ENCODE measurements around the gene CPSF6. TPM values are rescaled to one million over a fixed set of nuclear protein-coding genes. Genes with fewer than 3 reads are reported as not detected.
"Not testable (repeated sequence)": the region's sequence is repeated elsewhere in the genome, so short reads cannot be mapped to it uniquely, and the experiment has no call there.

Gene CPSF6
- total RNA-seq, 2 donors from 2014 or later = 62.5 to 104 TPM

DNA sequence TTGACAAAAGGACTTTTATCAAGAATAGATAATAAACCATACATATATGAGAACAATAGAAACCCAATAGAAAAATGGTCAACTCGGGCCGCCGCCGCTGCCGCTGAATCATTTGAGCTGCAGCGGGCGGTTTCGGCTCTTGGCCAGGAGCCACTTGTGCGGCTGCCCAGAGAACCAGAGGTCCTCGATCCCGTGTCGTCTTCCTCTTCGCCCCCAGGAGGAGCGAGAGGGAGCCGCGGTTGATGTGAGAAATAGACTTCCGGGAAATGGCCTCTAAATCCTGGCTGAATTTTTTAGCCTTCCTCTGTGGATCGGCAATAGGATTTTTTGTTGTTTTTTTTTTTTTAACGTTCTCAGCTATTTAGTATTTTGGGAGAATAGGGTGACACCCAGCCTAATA is 44.8 kb downstream of the CPSF6 start:
- no peak overlapping the region for H3K27ac Mint-ChIP-seq

DNA sequence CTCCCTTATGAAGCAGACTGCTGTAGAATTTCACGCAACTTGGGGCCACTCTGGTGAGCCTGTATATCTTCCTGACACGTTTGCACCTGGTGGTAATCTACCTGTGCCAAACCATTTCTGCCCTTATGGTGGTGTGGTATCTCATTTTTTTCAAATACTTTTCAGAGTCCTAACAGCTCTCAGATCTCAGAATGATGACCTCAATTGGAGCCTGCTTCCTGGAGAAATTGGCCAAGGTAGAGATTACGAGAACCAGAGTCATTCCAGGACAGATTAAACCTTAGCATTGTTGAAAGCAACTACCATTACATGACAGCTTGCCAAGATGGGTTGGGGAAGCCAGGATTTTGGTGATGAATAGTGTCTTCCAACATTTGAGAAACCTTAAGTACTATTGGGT is 48.2 kb downstream of the CPSF6 start:
- Mint-ChIP-seq H3K9me3 (no peaks in the 10 kb centered on the region), H3K36me3 (no peaks in the 10 kb centered on the region), H3K27ac (no peak overlapping the region)
- ATAC-seq (no peak), DNase-seq (ENCODE audit: low spot score in 2 of 2) (no peak)

More for the DNA sequence above, 44.8 kb downstream of the CPSF6 start:
- no peaks in the 10 kb centered on the region for H3K36me3 Mint-ChIP-seq
- H3K9me3 Mint-ChIP-seq = no peaks in the 10 kb centered on the region
- DNase-seq (ENCODE audit: low spot score in 2 of 2) (peak in 1 of 2 donors; percentile 10), ATAC-seq (peak; percentile 24 to 78)

- no peaks in the 10 kb centered on the region for H3K9me3 Mint-ChIP-seq
- no peaks in the 10 kb centered on the region for H3K36me3 Mint-ChIP-seq
- DNase-seq (ENCODE audit: low spot score in 2 of 2) (peak in 1 of 2 donors; percentile 74), ATAC-seq (peak; percentile 98)
- H3K27ac Mint-ChIP-seq = no peak overlapping the region
These were observed 51.3 kb downstream of the CPSF6 start for GRCh38 chr12:69290545-69291277.

- ATAC-seq (no peak), DNase-seq (ENCODE audit: low spot score in 2 of 2) (no peak)
- Mint-ChIP-seq H3K36me3 (no peaks in the 10 kb centered on the region), H3K9me3 (no peaks in the 10 kb centered on the region), H3K27ac (no peak overlapping the region)
These were observed 51.9 kb downstream of the CPSF6 start for GRCh38 chr12:69291278-69291593.

DNA sequence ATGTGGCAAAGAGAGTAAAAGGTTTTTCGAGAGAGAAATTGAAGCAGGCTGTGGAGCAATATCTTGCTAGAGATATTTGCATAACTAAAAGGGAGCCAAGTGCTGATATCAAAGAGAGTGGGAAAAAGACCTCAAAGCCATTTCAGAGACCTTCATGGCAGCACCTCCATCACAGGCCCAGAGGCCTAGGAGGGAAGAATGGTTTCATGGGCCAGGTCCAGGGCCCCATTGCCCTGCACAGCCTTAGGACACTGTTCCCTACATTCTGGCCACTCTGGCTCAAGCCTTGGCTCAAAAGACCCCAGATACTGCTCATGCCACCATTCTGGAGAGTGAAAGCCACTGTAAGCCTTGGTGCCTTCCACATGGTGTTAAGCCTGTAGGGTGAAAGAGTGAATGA is 58.8 kb downstream of the CPSF6 start:
- H3K27ac Mint-ChIP-seq = no peak overlapping the region
- peaks cover 0 to 5% of the 10 kb centered on the region in 2 donors for H3K9me3 Mint-ChIP-seq
- H3K36me3 Mint-ChIP-seq = no peaks in the 10 kb centered on the region
- no peak for ATAC-seq
- no peak for DNase-seq (ENCODE audit: low spot score in 2 of 2)

GRCh38 chr12:69298947-69299346 is 59.6 kb downstream of the CPSF6 start:
- Mint-ChIP-seq H3K36me3 (no peaks in the 10 kb centered on the region), H3K27ac (no peak overlapping the region), H3K9me3 (peaks cover 0 to 5% of the 10 kb centered on the region in 2 donors)
- no peak for DNase-seq (ENCODE audit: low spot score in 2 of 2)
- no peak for ATAC-seq

- Mint-ChIP-seq H3K27ac (no peak overlapping the region), H3K36me3 (peaks cover 6 to 16% of the 10 kb centered on the region in 2 donors), H3K9me3 (peaks cover 10 to 12% of the 10 kb centered on the region in 2 donors)
- DNase-seq (ENCODE audit: low spot score in 2 of 2) = no peak
- no peak for ATAC-seq
These were observed 64.9 kb downstream of the CPSF6 start for GRCh38 chr12:69304284-69304683.

- no peak for DNase-seq (ENCODE audit: low spot score in 2 of 2)
- Mint-ChIP-seq H3K27ac (no peak overlapping the region), H3K36me3 (peaks cover 6 to 11% of the 10 kb centered on the region in 2 donors), H3K9me3 (peaks cover 8 to 10% of the 10 kb centered on the region in 2 donors)
- no peak for ATAC-seq
These were observed 70.1 kb downstream of the CPSF6 start for GRCh38 chr12:69309461-69309860.

GRCh38 chr12:69313209-69313608 is 73.8 kb downstream of the CPSF6 start:
- Mint-ChIP-seq H3K36me3 (no peaks in the 10 kb centered on the region), H3K9me3 (peaks cover under 1 to 11% of the 10 kb centered on the region in 2 donors), H3K27ac (no peak overlapping the region)
- ATAC-seq (no peak), DNase-seq (ENCODE audit: low spot score in 2 of 2) (no peak)

GRCh38 chr12:69316784-69317183 is 77.4 kb downstream of the CPSF6 start:
- not testable (repeated sequence) for H3K36me3 Mint-ChIP-seq; ATAC-seq; H3K27ac Mint-ChIP-seq; DNase-seq (ENCODE audit: low spot score in 2 of 2)
- H3K9me3 Mint-ChIP-seq = peaks cover 5 to 21% of the 10 kb centered on the region in 2 donors

DNA sequence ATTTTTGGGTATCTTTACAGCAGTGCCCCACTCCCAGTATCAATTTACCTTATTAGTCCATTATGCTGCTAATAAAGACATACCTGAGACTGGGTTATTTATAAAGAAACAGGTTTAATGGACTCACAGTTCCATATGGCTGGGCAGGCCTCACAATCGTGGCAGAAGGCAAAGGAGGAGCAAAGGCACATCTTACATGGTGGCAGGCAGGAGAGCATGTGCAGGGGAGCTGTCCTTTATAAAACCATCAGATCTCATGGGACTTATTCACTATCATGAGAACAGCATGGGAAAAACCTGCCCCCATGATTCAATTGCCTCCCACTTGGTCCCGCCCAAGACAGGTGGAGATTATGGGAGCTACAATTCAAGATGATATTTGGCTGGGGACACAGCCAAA is 77.9 kb downstream of the CPSF6 start:
- H3K9me3 Mint-ChIP-seq = peaks cover 5 to 21% of the 10 kb centered on the region in 2 donors
- ATAC-seq; H3K27ac Mint-ChIP-seq; DNase-seq (ENCODE audit: low spot score in 2 of 2); H3K36me3 Mint-ChIP-seq: not testable (repeated sequence)

- no peak for DNase-seq (ENCODE audit: low spot score in 2 of 2)
- Mint-ChIP-seq H3K36me3 (peaks cover 5 to 6% of the 10 kb centered on the region in 2 donors), H3K27ac (no peak overlapping the region), H3K9me3 (peaks cover 5 to 21% of the 10 kb centered on the region in 2 donors)
- no peak for ATAC-seq
These were observed 78.9 kb downstream of the CPSF6 start for GRCh38 chr12:69318225-69318624.

DNA sequence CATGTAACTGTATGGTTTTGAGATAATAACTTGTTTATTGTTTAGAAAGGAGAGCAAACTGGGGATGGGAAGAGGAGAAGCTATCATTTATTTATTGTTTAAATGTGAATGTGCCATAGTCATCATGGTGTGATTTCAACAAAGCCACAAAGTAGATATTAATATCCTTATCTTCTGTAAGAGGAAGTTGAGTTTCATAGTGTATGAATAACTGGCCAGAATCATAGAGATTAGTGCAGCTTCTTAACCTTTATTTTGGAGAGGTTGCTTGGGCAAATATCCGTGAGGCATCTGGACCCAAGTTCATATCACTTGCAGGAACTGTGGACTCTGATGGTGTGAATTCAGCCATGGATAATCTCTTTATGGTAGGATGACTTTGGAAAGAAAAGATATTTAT is 82.0 kb downstream of the CPSF6 start:
- no peak for DNase-seq (ENCODE audit: low spot score in 2 of 2)
- no peak for ATAC-seq

More for the DNA sequence above, 82.0 kb downstream of the CPSF6 start:
- peaks cover 5 to 6% of the 10 kb centered on the region in 2 donors for H3K36me3 Mint-ChIP-seq
- H3K9me3 Mint-ChIP-seq = peaks cover 5 to 17% of the 10 kb centered on the region in 2 donors
- no peak overlapping the region for H3K27ac Mint-ChIP-seq

Other genes starting within 250 kb of the CPSF6 start
- under 1 TPM in 1 of 2 donors, not detected in 1; 0.30 TPM for gene LYZ, start 108.8 kb downstream of the CPSF6 start, total RNA-seq
- 10 to 100 TPM; 34.2 to 57.3 TPM for gene YEATS4, start 120.2 kb downstream of the CPSF6 start, total RNA-seq
- 10 to 100 TPM; 13.1 to 15.5 TPM for gene FRS2, start 230.8 kb downstream of the CPSF6 start, total RNA-seq